Skeletal muscle tissue (tissue), 4 donors: ENCODE data around the gene VEGFB. TPM values are rescaled to one million over a fixed set of nuclear protein-coding genes. Genes with fewer than 3 reads are reported as not detected.

ENCODE experiments used
- H3K27ac ChIP-seq: one replicate; pipeline ENCODE4 v1.7.0; 2013; ENCODE audit warnings: mild to moderate bottlenecking, low read depth, low read length, inconsistent platforms
- H3K27me3 ChIP-seq, 3 donors: one replicate each; pipeline ENCODE4 v1.7.0; 2013; ENCODE audit warnings: low read length in 3 of 3; ENCODE audit not compliant: control insufficient read depth in 3 of 3, insufficient read depth in 3 of 3
- H3K36me3 ChIP-seq, 3 donors: one replicate each; pipeline ENCODE4 v1.7.0; 2013; ENCODE audit warnings: low read length in 3 of 3; ENCODE audit not compliant: control insufficient read depth in 3 of 3, insufficient read depth in 3 of 3
- H3K4me1 ChIP-seq, 3 donors: one replicate each; pipeline ENCODE4 v1.7.0; 2013; ENCODE audit warnings: low read length in 3 of 3, mild to moderate bottlenecking in 3 of 3; ENCODE audit not compliant: control insufficient read depth in 3 of 3, insufficient read depth in 3 of 3
- H3K4me3 ChIP-seq, 3 donors: one replicate each; pipeline ENCODE4 v1.7.0; 2013; ENCODE audit warnings: low read length in 3 of 3
- H3K9ac ChIP-seq, 3 donors: one replicate each; pipeline ENCODE4 v1.7.0; 2013; ENCODE audit warnings: low read length in 3 of 3, mild to moderate bottlenecking in 3 of 3, moderate library complexity in 2 of 3, low read depth in 1 of 3
- H3K9me3 ChIP-seq, 3 donors: one replicate each; pipeline ENCODE4 v1.7.0; 2013; ENCODE audit warnings: low read length in 3 of 3; ENCODE audit not compliant: control insufficient read depth in 3 of 3
- total RNA-seq: library from RNA; depleted of rRNA; stranded (reverse); fragments of >200 nt; gene quantifications from one replicate; pipeline ENCODE4 v1.2.3, GENCODE V29; 2014
- donor health status: Osteomylitis.

Gene VEGFB
- total RNA-seq, 1 donor from 2014 or later = 24.5 TPM

DNA sequence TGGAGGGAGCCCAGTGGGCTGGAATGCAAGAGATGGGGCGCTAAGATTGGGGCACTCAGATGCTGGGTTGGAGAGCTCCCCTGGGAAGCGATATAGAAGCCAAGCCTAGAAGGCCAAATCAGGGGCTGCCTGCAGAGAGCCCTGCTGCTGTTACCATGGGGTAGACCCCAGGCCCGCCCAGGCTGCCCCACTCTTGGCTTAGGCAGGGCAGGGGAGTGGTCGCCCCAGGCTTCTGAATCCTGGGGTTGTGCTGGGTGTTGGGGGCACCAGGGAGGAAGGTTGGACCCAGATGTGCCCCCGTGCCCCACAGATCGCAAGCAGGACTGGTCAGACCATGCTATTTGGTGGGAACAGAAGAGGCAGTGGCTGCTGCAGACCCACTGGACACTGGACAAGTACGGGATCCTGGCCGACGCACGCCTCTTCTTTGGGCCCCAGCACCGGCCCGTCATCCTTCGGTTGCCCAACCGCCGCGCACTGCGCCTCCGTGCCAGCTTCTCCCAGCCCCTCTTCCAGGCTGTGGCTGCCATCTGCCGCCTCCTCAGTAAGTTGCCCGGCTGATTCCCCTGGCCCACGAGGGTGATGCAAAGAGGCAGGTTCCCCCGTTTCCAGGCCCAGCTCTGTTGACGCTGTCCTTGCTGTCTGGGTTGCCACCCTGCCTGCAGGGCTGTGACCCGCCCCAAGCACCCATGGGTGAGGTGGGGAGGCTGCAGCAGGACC, 23.9 kb upstream of the VEGFB start:
- no peaks in the 10 kb centered on the region for H3K9me3 ChIP-seq
- peaks cover 5 to 24% (median 21%) of the 10 kb centered on the region in 3 donors for H3K4me1 ChIP-seq
- no peak overlapping the region for H3K27ac ChIP-seq
- no peak overlapping the region for H3K9ac ChIP-seq
- no peaks in the 10 kb centered on the region for H3K27me3 ChIP-seq
- H3K4me3 ChIP-seq = no peak overlapping the region
- H3K36me3 ChIP-seq = peaks cover 8 to 15% (median 8%) of the 10 kb centered on the region in 3 donors

DNA sequence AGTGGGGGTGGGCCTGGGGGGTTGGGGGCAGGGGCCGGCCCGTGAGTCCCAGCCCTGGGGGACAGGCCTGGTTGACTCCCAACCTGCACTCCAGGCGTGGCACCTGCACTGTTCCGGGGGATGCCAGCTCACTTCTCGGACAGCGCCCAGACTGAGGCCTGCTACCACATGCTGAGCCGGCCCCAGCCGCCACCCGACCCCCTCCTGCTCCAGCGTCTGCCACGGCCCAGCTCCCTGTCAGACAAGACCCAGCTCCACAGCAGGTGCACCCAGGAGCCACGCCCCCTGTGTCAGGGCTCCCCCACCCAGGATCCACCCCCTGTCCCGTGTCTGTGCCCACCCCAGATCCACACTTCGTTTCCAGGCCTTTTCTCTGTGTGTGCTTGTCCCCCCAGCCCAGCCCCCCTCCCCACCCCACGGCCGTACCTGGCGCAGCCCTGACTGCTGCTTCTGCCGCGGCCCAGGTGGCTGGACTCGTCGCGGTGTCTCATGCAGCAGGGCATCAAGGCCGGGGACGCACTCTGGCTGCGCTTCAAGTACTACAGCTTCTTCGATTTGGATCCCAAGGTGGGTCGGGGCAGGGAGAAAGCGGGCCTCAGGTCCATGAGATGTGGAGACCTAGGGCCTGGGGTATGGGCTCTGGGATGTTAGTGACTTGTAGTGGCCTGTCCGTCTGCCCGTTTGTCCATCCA, 23.1 kb upstream of the VEGFB start:
- H3K27me3 ChIP-seq = no peaks in the 10 kb centered on the region
- H3K36me3 ChIP-seq = peaks cover 4 to 10% (median 4%) of the 10 kb centered on the region in 3 donors
- no peak overlapping the region for H3K9ac ChIP-seq
- peaks cover 5 to 19% (median 14%) of the 10 kb centered on the region in 3 donors for H3K4me1 ChIP-seq
- no peak overlapping the region for H3K4me3 ChIP-seq
- H3K9me3 ChIP-seq = no peaks in the 10 kb centered on the region
- H3K27ac ChIP-seq = no peak overlapping the region

DNA sequence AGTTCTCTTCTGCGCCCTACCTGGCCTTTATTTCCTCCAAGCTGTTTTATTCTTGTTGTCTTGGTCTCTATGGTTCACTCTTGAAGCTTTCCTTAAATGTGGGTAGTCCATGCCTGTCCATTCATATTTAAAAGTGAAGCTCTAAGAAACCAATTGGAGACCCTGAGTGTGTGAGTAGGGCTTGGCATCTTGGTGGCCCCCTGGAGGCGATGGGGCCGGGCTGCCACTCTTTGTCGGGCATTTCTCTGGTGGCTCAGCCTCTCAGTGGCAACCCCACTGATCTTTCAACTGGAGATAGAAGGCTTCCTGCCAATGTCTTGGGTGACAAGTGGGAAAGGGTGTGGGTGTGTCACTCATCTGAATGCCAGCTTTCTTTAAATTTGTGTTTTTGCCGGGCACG, 17.5 kb upstream of the VEGFB start:
- peaks cover 6 to 14% (median 7%) of the 10 kb centered on the region in 3 donors for H3K36me3 ChIP-seq
- H3K4me1 ChIP-seq = peaks cover 13 to 14% (median 13%) of the 10 kb centered on the region in 3 donors
- H3K9me3 ChIP-seq = no peaks in the 10 kb centered on the region
- no peak overlapping the region for H3K4me3 ChIP-seq
- no peaks in the 10 kb centered on the region for H3K27me3 ChIP-seq
- H3K27ac ChIP-seq = no peak overlapping the region
- no peak overlapping the region for H3K9ac ChIP-seq

DNA sequence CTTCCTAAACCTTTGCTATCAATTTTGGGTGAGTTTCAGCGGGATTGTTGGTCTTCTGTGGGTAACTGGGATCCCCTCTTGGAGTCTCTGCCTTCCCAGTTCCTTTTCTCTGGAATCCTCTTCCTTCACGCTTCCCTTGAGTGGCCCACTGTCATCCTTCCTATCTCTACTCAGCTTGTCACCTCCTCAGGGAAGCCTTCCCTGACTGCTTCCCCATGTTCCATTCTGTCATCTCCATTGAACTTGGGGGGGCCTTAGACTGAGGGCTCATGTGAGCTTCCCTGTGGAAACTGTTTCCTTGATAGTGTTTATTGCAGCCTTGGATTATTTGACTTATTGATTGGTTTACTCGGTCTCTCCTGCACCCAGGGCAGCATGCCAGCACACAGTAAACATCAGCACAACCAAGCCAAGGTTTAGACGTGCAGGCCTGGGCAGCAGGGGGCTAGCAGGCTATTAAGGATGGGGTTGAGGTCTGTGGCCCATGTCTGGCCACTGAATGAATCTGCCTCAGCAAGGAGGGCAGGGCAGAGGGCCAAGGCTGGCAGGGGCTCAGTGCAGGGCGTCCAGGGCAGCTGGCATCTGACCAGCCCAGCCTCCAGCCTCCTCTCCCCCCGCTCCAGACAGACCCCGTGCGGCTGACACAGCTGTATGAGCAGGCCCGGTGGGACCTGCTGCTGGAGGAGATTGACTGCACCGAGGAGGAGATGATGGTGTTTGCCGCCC, 15.6 kb upstream of the VEGFB start:
- Histone ChIP-seq H3K4me3 (no peak overlapping the region), H3K4me1 (peaks cover 28 to 30% (median 28%) of the 10 kb centered on the region in 3 donors), H3K36me3 (peaks cover 6 to 8% (median 8%) of the 10 kb centered on the region in 3 donors), H3K9me3 (no peaks in the 10 kb centered on the region), H3K9ac (peak overlapping the region in 1 of 3 donors; percentile 50), H3K27ac (no peak overlapping the region), H3K27me3 (no peaks in the 10 kb centered on the region)

DNA sequence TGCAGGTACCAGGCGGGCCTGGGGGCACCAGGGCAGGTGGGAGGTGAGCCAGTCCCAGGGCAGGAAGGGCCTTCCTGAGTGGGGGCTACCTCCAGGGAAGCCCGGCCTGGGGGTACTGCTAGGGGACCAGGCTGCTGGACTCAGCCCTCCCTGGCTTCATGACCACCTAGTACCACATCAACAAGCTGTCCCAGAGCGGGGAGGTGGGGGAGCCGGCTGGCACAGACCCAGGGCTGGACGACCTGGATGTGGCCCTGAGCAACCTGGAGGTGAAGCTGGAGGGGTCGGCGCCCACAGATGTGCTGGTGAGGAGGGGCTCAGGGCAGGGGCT, 15.1 kb upstream of the VEGFB start:
- H3K27me3 ChIP-seq = no peaks in the 10 kb centered on the region
- peak overlapping the region in 1 of 3 donors; percentile 50 for H3K9ac ChIP-seq
- peaks cover 34 to 35% (median 34%) of the 10 kb centered on the region in 3 donors for H3K4me1 ChIP-seq
- peaks cover 8 to 13% (median 11%) of the 10 kb centered on the region in 3 donors for H3K36me3 ChIP-seq
- no peak overlapping the region for H3K27ac ChIP-seq
- no peak overlapping the region for H3K4me3 ChIP-seq
- no peaks in the 10 kb centered on the region for H3K9me3 ChIP-seq

DNA sequence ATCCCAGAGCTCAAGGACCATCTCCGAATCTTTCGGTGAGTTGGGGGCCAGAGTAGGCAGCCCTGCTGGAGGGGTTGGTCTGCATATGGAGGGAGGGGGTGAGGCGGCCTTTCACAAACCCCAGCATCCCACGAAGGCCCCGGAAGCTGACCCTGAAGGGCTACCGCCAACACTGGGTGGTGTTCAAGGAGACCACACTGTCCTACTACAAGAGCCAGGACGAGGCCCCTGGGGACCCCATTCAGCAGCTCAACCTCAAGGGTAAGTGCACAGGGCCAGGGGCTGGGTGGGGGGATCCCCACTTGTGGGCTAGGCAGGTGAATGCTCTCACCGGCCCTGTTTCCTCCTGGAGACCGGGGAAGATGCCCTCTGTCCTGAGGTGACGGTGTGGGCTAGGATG, 14.6 kb upstream of the VEGFB start:
- no peaks in the 10 kb centered on the region for H3K9me3 ChIP-seq
- H3K27ac ChIP-seq = no peak overlapping the region
- H3K4me3 ChIP-seq = no peak overlapping the region
- no peak overlapping the region for H3K9ac ChIP-seq
- peaks cover 38 to 39% (median 38%) of the 10 kb centered on the region in 3 donors for H3K4me1 ChIP-seq
- peaks cover 8 to 15% (median 13%) of the 10 kb centered on the region in 3 donors for H3K36me3 ChIP-seq
- H3K27me3 ChIP-seq = no peaks in the 10 kb centered on the region

DNA sequence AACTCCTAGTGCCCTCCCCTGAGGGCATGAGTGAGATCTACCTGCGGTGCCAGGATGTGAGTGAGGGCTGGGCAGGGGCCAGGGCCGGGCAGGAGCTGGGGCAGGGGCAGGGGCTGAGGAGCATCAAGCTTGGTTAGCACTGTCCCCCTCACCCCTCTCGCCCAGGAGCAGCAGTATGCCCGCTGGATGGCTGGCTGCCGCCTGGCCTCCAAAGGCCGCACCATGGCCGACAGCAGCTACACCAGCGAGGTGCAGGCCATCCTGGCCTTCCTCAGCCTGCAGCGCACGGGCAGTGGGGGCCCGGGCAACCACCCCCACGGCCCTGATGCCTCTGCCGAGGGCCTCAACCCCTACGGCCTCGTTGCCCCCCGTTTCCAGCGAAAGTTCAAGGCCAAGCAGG, 14.1 kb upstream of the VEGFB start:
- Histone ChIP-seq H3K9ac (peak overlapping the region in 1 of 3 donors; percentile 54), H3K27me3 (no peaks in the 10 kb centered on the region), H3K27ac (no peak overlapping the region), H3K36me3 (peaks cover 8 to 15% (median 15%) of the 10 kb centered on the region in 3 donors), H3K9me3 (no peaks in the 10 kb centered on the region), H3K4me1 (peaks cover 43 to 44% (median 43%) of the 10 kb centered on the region in 3 donors), H3K4me3 (no peak overlapping the region)

DNA sequence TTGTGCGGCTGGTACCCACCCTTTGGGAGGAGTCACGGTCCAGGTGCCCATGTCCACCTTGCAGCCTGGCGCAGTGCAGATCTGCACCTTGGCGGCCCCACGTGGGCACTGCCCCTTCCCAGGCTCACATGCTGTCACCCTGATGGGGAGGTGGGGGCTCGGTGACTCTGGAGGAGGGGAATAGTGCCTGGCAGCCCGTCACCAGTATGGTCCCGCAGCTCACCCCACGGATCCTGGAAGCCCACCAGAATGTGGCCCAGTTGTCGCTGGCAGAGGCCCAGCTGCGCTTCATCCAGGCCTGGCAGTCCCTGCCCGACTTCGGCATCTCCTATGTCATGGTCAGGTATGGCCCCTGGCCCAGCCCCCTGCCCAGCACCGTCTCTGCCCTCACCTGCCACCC, 13.6 kb upstream of the VEGFB start:
- H3K9me3 ChIP-seq = no peaks in the 10 kb centered on the region
- H3K4me3 ChIP-seq = no peak overlapping the region
- H3K27me3 ChIP-seq = no peaks in the 10 kb centered on the region
- no peak overlapping the region for H3K27ac ChIP-seq
- H3K4me1 ChIP-seq = peaks cover 48% of the 10 kb centered on the region in 3 donors
- H3K36me3 ChIP-seq = peaks cover 8 to 15% (median 15%) of the 10 kb centered on the region in 3 donors
- peak overlapping the region in 2 of 3 donors; percentile 27 to 54 for H3K9ac ChIP-seq

DNA sequence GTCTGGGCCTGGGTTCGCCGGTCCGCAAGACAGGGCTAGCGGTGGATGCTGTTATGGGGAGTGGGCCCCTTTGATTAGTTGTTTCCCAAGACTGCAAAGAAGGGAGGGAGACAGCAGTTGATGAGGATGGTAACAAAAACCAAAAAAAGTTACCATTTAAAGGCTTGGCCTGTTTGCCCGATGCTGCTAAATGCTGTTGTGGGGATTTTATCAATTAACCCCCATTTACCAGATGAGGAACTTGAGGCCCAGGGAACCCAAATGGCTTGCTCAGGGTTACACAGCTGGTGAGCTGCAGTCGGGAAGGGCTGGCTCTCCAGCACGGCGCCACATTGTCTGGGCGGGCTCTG, 11.8 kb upstream of the VEGFB start:
- H3K4me3 ChIP-seq = peak overlapping the region in 2 of 3 donors; percentile 20 to 29
- H3K9me3 ChIP-seq = no peaks in the 10 kb centered on the region
- peaks cover 8 to 17% (median 15%) of the 10 kb centered on the region in 3 donors for H3K36me3 ChIP-seq
- H3K27me3 ChIP-seq = no peaks in the 10 kb centered on the region
- peak overlapping the region in 2 of 3 donors; percentile 6 to 54 for H3K9ac ChIP-seq
- H3K27ac ChIP-seq = peak overlapping the region; percentile 65
- H3K4me1 ChIP-seq = peaks cover 59 to 65% (median 62%) of the 10 kb centered on the region in 3 donors
